ENCODE data around the gene TPM1. TPM values are rescaled to one million over a fixed set of nuclear protein-coding genes. Genes with fewer than 3 reads are reported as not detected.

The TPM1 gene
- total and polyA plus RNA-seq, 9 of the 15 experiments (the other 6 are each of a cell fraction or from before 2014, with no cell fraction given): 8.1 to 53.9 (median 43.1) TPM

GRCh38 chr15:63112871-63113270 is 70.3 kb downstream of the TPM1 start (continued):
- TF ChIP-seq ZNF407 (IDR thresholded peaks at IDR 0.05; ENCODE audit: low read depth): no peak
- TF ChIP-seq, protein P1, sequence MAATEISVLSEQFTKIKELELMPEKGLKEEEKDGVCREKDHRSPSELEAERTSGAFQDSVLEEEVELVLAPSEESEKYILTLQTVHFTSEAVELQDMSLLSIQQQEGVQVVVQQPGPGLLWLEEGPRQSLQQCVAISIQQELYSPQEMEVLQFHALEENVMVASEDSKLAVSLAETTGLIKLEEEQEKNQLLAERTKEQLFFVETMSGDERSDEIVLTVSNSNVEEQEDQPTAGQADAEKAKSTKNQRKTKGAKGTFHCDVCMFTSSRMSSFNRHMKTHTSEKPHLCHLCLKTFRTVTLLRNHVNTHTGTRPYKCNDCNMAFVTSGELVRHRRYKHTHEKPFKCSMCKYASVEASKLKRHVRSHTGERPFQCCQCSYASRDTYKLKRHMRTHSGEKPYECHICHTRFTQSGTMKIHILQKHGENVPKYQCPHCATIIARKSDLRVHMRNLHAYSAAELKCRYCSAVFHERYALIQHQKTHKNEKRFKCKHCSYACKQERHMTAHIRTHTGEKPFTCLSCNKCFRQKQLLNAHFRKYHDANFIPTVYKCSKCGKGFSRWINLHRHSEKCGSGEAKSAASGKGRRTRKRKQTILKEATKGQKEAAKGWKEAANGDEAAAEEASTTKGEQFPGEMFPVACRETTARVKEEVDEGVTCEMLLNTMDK (IDR thresholded peaks at IDR 0.05; ENCODE audit: borderline replicate concordance, insufficient read depth, low read depth, low read length, poor library complexity, severe bottlenecking): no peak
- no peak for TF ChIP-seq ZNF212 (CRISPR knock-in tag; IDR thresholded peaks at IDR 0.05)
- no peak for TF ChIP-seq CBFB (CRISPR knock-in tag; IDR thresholded peaks at IDR 0.05)
- TF ChIP-seq XRCC5 (IDR thresholded peaks at IDR 0.05; ENCODE audit: low read depth, low read length): no peak
- peak; percentile 74 for TF ChIP-seq NFE2L1 (tag; IDR thresholded peaks at IDR 0.05; ENCODE audit: borderline replicate concordance, low read depth)
- no peak for TF ChIP-seq MXI1 (IDR thresholded peaks at IDR 0.05; ENCODE audit: low read depth, low read length)
- TF ChIP-seq RB1 (IDR thresholded peaks at IDR 0.05; ENCODE audit: low read depth): no peak
- TF ChIP-seq ARHGAP35 (IDR thresholded peaks at IDR 0.05; ENCODE audit: partially characterized antibody): no peak
- TF ChIP-seq, protein P2, sequence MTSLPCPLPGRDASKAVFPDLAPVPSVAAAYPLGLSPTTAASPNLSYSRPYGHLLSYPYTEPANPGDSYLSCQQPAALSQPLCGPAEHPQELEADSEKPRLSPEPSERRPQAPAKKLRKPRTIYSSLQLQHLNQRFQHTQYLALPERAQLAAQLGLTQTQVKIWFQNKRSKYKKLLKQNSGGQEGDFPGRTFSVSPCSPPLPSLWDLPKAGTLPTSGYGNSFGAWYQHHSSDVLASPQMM (CRISPR knock-in tag; IDR thresholded peaks at IDR 0.05): no peak
- TF ChIP-seq MTF1 (CRISPR knock-in tag; IDR thresholded peaks at IDR 0.05; ENCODE audit: borderline replicate concordance): no peak
- TF ChIP-seq E2F6 (IDR thresholded peaks at IDR 0.05; ENCODE audit: borderline replicate concordance in 1 of 2, extremely low read depth in 1 of 2, insufficient read depth in 1 of 2, insufficient read length in 1 of 2, low read depth in 1 of 2, low read length in 1 of 2, poor library complexity in 1 of 2, severe bottlenecking in 1 of 2): no peak
- peak; percentile 67; the same call in 1 of the 2 replicates for TF ChIP-seq MAFF (IDR thresholded peaks at IDR 0.05; ENCODE audit: low read length)
- no peak for TF ChIP-seq RBM17 (IDR thresholded peaks at IDR 0.05; ENCODE audit: borderline replicate concordance, low read depth, low read length)
- TF ChIP-seq CHD1 (IDR thresholded peaks at IDR 0.05; ENCODE audit: low read length): no peak
- TF ChIP-seq SMAD1 (IDR thresholded peaks at IDR 0.05; ENCODE audit: low read depth, low read length, partially characterized antibody): no peak
- TF ChIP-seq HNRNPL (IDR thresholded peaks at IDR 0.05; ENCODE audit: low read depth, low read length): no peak
